ENCODE measurements around the gene C1orf53. TPM values are rescaled to one million over a fixed set of nuclear protein-coding genes. Genes with fewer than 3 reads are reported as not detected.

Gene C1orf53
- total and polyA plus RNA-seq, 2 of the 8 experiments (the other 6 are each of a cell fraction or from before 2014, with no cell fraction given): 0.56 to 1.3 TPM

DNA sequence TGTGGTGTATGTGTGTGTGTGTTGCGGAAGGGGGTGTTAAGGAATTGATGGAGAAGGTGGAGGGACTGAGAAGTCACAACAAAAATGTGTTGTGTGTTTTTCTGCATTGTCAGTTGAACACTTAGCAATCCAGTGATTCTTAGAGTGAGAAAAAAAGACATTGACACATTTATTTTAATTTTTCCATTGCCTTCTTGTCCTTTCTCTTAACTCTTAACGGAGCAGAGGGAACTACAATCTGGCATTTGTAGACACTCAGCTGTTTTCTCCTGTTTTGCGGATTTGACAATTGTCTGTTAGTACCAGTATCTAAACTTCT, 725 bp downstream of the C1orf53 start:
- Histone ChIP-seq H2BK15ac (ENCODE audit: low read length) (peak overlapping the region; percentile 36; the same call in 1 of the 2 replicates), H3K9me3 (ENCODE audit: insufficient read depth in 2 of 2, low read depth in 1 of 2, low read length in 1 of 2) (no peaks in the 10 kb centered on the region), H2BK5ac (ENCODE audit: low read depth, low read length) (no peak overlapping the region), H3K4ac (replicated peaks; ENCODE audit: insufficient read length, low read depth, low read length) (no peak overlapping the region), H3K14ac (ENCODE audit: insufficient read length) (no peak overlapping the region), H2AK5ac (ENCODE audit: low read depth, low read length) (no peak overlapping the region), H3K23me2 (ENCODE audit: low read depth, low read length) (peaks cover 4% of the 10 kb centered on the region; the same call in 1 of the 2 replicates), H3K79me2 (ENCODE audit: control insufficient read depth in 1 of 2, insufficient read depth in 2 of 2, low read length in 2 of 2) (no peaks in the 10 kb centered on the region), H2AFZ (ENCODE audit: low read length) (peak overlapping the region; percentile 69; the same call in 1 of the 2 replicates), H4K20me1 (replicated peaks in 1 of 2; ENCODE audit: control insufficient read depth in 1 of 2, insufficient read depth in 2 of 2, low read length in 2 of 2) (peaks cover 0 to 2% of the 10 kb centered on the region in 2 experiments), H2BK120ac (replicated peaks; ENCODE audit: low read depth, low read length) (no peak overlapping the region), H4K5ac (ENCODE audit: insufficient read length, low read depth, low read length) (no peak overlapping the region), H3K27me3 (replicated peaks in 1 of 4; ENCODE audit: control insufficient read depth in 3 of 4, extremely low read depth in 1 of 4, insufficient read depth in 3 of 4, low read length in 3 of 4) (peaks cover 37 to 54% (median 47%) of the 10 kb centered on the region in 4 experiments), H3K27ac (ENCODE audit: low read depth, low read length) (no peak overlapping the region), H3K18ac (ENCODE audit: extremely low read depth, low read length) (no peak overlapping the region; the same call in 1 of the 2 replicates), H2BK20ac (ENCODE audit: low read length) (no peak overlapping the region), H3K9ac (replicated peaks in 1 of 4; ENCODE audit: extremely low read depth in 1 of 4, low read depth in 3 of 4, low read length in 3 of 4) (peak overlapping the region in 2 of 4 experiments; percentile 1 to 35; a peak in 1 of 7 replicates), H3K36me3 (ENCODE audit: control insufficient read depth in 2 of 4, insufficient read depth in 4 of 4, low read length in 3 of 4) (no peaks in the 10 kb centered on the region), H3K4me1 (replicated peaks in 1 of 4; ENCODE audit: control insufficient read depth in 3 of 4, insufficient read depth in 4 of 4, low read length in 3 of 4) (peaks cover 0 to 3% (median 2%) of the 10 kb centered on the region in 4 experiments; a peak in 3 of 7 replicates), H3K79me1 (ENCODE audit: low read depth, low read length) (no peaks in the 10 kb centered on the region), H4K91ac (replicated peaks; ENCODE audit: insufficient read length, low read length) (no peak overlapping the region), H3K23ac (ENCODE audit: insufficient read length) (no peak overlapping the region), H4K8ac (ENCODE audit: extremely low read depth, insufficient read depth, low read length) (no peak overlapping the region), H3K4me3 (ENCODE audit: extremely low read depth in 1 of 4, insufficient read depth in 2 of 4, low read depth in 3 of 4, low read length in 4 of 4) (peak overlapping the region; percentile 48 to 76 (median 61)), H3K56ac (replicated peaks; ENCODE audit: insufficient read length, low read depth, low read length) (no peak overlapping the region), H3K4me2 (ENCODE audit: insufficient read depth in 1 of 2, low read depth in 2 of 2, low read length in 2 of 2) (peak overlapping the region; percentile 86 to 90), H2BK12ac (ENCODE audit: low read depth, low read length) (no peak overlapping the region)
- ChIA-PET CTCF (ENCODE audit: partially characterized antibody) (interaction anchor here (0.6 to 7.0 kb wide), 11 partner anchors 9 to 1616 kb away, joined by 3 to 112 read pairs (median 4); partner anchors contain the start of gene LHX9), POLR2A (ENCODE audit: partially characterized antibody) (interaction anchor here (0.7 to 2.9 kb wide), 5 partner anchors 11 to 128 kb away, joined by 3 to 27 read pairs (median 6); partner anchors contain the start of genes DENND1B and LHX9)
- TF ChIP-seq RAD21 (IDR thresholded peaks at IDR 0.05 in 1 of 2, conservative IDR thresholded peaks at IDR 0.05 in 1 of 2; ENCODE audit: low read depth in 2 of 2, low read length in 2 of 2) (no peak), TAF7 (optimal IDR thresholded peaks at IDR 0.05; ENCODE audit: borderline replicate concordance, low read depth, low read length) (no peak), SUZ12 (IDR thresholded peaks at IDR 0.05; ENCODE audit: low read length) (peak; percentile 4; the same call in 1 of the 2 replicates), EZH2 (IDR thresholded peaks at IDR 0.05; ENCODE audit: low read depth, low read length, severe bottlenecking) (peak; percentile 70), MAFK (IDR thresholded peaks at IDR 0.05; ENCODE audit: low read depth, low read length) (no peak)
- WGBS, 2 experiments (ENCODE audit: extremely low coverage in 1 of 2, insufficient coverage in 1 of 2, insufficient read length in 1 of 2, insufficient replicate concordance in 2 of 2, low coverage in 1 of 2, low lambda C conversion rate in 2 of 2, missing lambda C conversion rate in 1 of 2): 0% methylated on average over 3 of the region's 3 CpGs; no CpG with 5 or more reads in 1 of the 2 experiments
- DNase-seq (ENCODE audit: low read depth in 1 of 2, low spot score in 2 of 2): no peak
- no peak for FAIRE-seq
